GM12874 (cell line): ENCODE results near the gene PRDM12.

Source experiments
- CTCF ChIP-seq: IDR thresholded peaks from 2 replicates; pipeline ENCODE4 v1.5.1; 2011; ENCODE audit warnings: low read depth, mild to moderate bottlenecking, control low read depth, low read length, moderate library complexity; ENCODE audit not compliant: insufficient read depth

The PRDM12 gene

DNA sequence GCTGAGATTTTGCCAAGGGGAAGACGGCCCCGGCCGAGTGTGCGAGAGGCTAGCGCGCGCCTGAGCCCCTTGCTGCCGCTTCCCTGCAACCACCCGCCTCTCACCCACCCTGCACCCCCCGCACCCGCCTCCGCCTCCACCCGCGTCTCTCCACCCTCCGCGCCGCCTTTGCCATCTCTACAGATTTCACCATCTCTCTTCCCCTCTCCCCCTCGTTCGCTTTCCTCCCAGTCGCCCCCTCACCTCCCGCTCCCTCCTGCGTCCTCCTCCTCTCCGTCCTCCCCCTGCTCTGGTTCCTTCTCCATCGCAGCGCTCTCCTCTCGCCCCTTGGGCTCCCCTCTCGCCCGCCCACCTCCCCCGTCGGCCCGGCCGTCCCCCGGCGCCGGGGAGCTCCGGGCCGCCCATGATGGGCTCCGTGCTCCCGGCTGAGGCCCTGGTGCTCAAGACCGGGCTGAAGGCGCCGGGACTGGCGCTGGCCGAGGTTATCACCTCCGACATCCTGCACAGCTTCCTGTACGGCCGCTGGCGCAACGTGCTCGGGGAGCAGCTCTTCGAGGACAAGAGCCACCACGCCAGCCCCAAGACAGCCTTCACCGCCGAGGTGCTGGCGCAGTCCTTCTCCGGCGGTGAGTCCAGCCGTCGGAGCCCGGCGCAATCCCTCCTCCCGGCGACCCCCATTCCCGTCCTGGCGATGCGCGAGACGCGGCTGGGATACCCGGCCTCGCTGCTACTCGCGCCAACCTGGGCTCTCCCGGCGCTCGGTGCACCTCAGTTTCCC lies at the start of gene PRDM12:
TSS of gene PRDM12 (plus strand) at position 344 of the 778 bp plus-strand sequence. CDS start at position 404, 60 bp downstream.
- no peak for TF ChIP-seq CTCF

GRCh38 chr9:130616451-130616850 lies 47.9 kb upstream of the PRDM12 start:
- TF ChIP-seq CTCF, result no peak

GRCh38 chr9:130623466-130623865 lies 40.9 kb upstream of the PRDM12 start:
- TF ChIP-seq CTCF, result no peak

DNA sequence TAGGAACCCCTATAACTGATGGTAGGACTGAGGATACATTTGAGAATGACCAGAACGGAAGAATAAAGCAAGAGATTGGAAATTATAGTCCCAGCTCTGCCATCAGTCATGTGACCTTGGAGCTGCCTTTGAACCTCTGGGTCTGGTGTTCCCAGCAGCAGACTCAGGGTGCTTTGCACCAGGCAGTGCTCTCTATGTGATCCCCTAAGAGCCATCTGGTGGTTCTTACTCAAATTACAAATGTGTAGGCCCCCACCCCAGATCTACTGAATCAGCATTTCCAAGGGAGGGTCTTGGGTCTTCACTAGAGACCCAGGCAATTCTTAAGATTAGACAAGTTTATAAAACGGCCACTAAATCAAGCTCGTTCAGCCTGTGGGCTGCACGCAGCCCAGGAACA lies 40.2 kb upstream of the PRDM12 start:
- TF ChIP-seq CTCF, result no peak

GRCh38 chr9:130626249-130626996 lies 38.0 kb upstream of the PRDM12 start:
- no peak for TF ChIP-seq CTCF

- TF ChIP-seq CTCF, result no peak
These were observed 37.3 kb upstream of the PRDM12 start for GRCh38 chr9:130627051-130627450.

GRCh38 chr9:130627896-130628792 lies 36.2 kb upstream of the PRDM12 start:
- TF ChIP-seq CTCF, result no peak
